Type B pancreatic cell (in vitro differentiated cells): Measurements from ENCODE around the gene PRDM16. TPM values are rescaled to one million over a fixed set of nuclear protein-coding genes. Genes with fewer than 3 reads are reported as not detected.

Source experiments
- DNase-seq: peaks from one replicate; pipeline ENCODE4 v3.0.0; 2021; ENCODE audit warnings: mixed read lengths; ENCODE audit not compliant: unreplicated experiment; ENCODE audit errors: extremely low spot score
- H3K27ac Mint-ChIP-seq: 2 replicates; pipeline ENCODE4 v1.8.0; 2021; ENCODE audit warnings: mild to moderate bottlenecking, mixed read lengths
- H3K27me3 Mint-ChIP-seq: 2 replicates; pipeline ENCODE4 v1.8.0; 2021; ENCODE audit warnings: mixed read lengths
- H3K36me3 Mint-ChIP-seq: 2 replicates; pipeline ENCODE4 v1.8.0; 2021; ENCODE audit warnings: mixed read lengths
- H3K4me1 Mint-ChIP-seq: one replicate; pipeline ENCODE4 v1.8.0; 2021; ENCODE audit warnings: mixed read lengths; ENCODE audit not compliant: unreplicated experiment
- H3K4me3 Mint-ChIP-seq: 2 replicates; pipeline ENCODE4 v1.8.0; 2021; ENCODE audit warnings: mild to moderate bottlenecking, mixed read lengths
- H3K9me3 Mint-ChIP-seq: 2 replicates; pipeline ENCODE4 v1.8.0; 2021; ENCODE audit warnings: mixed read lengths
- CTCF ChIP-seq: fragments of 200-600 bp; sonication (generic); conservative IDR thresholded peaks from 2 replicates; pipeline ENCODE4 v1.5.0; 2021; ENCODE audit warnings: antibody characterized with exemption, mild to moderate bottlenecking
- total RNA-seq: library from RNA; stranded (reverse); gene quantifications from 2 replicates; pipeline ENCODE4 v1.2.1, GENCODE V29; 2021; ENCODE audit warnings: low replicate concordance

Gene PRDM16
- total RNA-seq, 1 donor from 2014 or later: 23.6 TPM

GRCh38 chr1:3455670-3456448 is 386.9 kb downstream of the PRDM16 start:
- no peak for TF ChIP-seq CTCF
- Mint-ChIP-seq H3K4me3 (peak overlapping the region; percentile 81), H3K27me3 (no peaks in the 10 kb centered on the region), H3K4me1 (peaks cover 33% of the 10 kb centered on the region), H3K9me3 (no peaks in the 10 kb centered on the region), H3K27ac (no peak overlapping the region), H3K36me3 (no peaks in the 10 kb centered on the region)
- DNase-seq: no peak

- DNase-seq: no peak
- H3K27ac Mint-ChIP-seq: no peak overlapping the region
- H3K9me3 Mint-ChIP-seq: no peaks in the 10 kb centered on the region
- no peak for TF ChIP-seq CTCF
- peak overlapping the region; percentile 17 for H3K4me3 Mint-ChIP-seq
- peaks cover 33% of the 10 kb centered on the region for H3K4me1 Mint-ChIP-seq
- H3K36me3 Mint-ChIP-seq: no peaks in the 10 kb centered on the region
- no peaks in the 10 kb centered on the region for H3K27me3 Mint-ChIP-seq
These were observed 387.5 kb downstream of the PRDM16 start for GRCh38 chr1:3456449-3456963.

- no peaks in the 10 kb centered on the region for H3K9me3 Mint-ChIP-seq
- H3K4me1 Mint-ChIP-seq: peaks cover 33% of the 10 kb centered on the region
- no peaks in the 10 kb centered on the region for H3K36me3 Mint-ChIP-seq
- H3K27ac Mint-ChIP-seq: peak overlapping the region; percentile 88
- no peaks in the 10 kb centered on the region for H3K27me3 Mint-ChIP-seq
- DNase-seq: no peak
- no peak for TF ChIP-seq CTCF
- H3K4me3 Mint-ChIP-seq: peak overlapping the region; percentile 9
These were observed 388.2 kb downstream of the PRDM16 start for GRCh38 chr1:3456964-3457909.

- Mint-ChIP-seq H3K9me3 (no peaks in the 10 kb centered on the region), H3K36me3 (no peaks in the 10 kb centered on the region), H3K4me3 (peak overlapping the region; percentile 64), H3K27me3 (no peaks in the 10 kb centered on the region), H3K27ac (peak overlapping the region; percentile 88), H3K4me1 (peaks cover 33% of the 10 kb centered on the region)
- no peak for DNase-seq
- TF ChIP-seq CTCF: no peak
These were observed 389.2 kb downstream of the PRDM16 start for GRCh38 chr1:3457910-3458883.
